PC-9 (cell line): ENCODE measurements around the gene FBLN2.

Source experiments
- CTCF ChIP-seq: fragments of 200-600 bp; sonication (generic); conservative IDR thresholded peaks from 2 replicates; pipeline ENCODE4 v1.6.1; 2017; ENCODE audit warnings: mixed run types, antibody characterized with exemption, mild to moderate bottlenecking, moderate library complexity
- EZH2 ChIP-seq: fragments of 200-600 bp; sonication (generic); IDR thresholded peaks from 2 replicates; pipeline ENCODE4 v1.8.0; 2017; ENCODE audit warnings: antibody characterized with exemption, low read depth

GRCh38 chr3:13684854-13685253, 135.9 kb downstream of the FBLN2 start:
- no peak for TF ChIP-seq CTCF
- no peak for TF ChIP-seq EZH2
